GM12878 (cell line): Measurements from ENCODE around the gene SLC37A1. TPM values are rescaled to one million over a fixed set of nuclear protein-coding genes. Genes with fewer than 3 reads are reported as not detected.

Experiments
- BCL11A ChIP-seq: IDR thresholded peaks from 2 replicates; pipeline ENCODE4 v1.6.1; 2011; ENCODE audit warnings: low read depth, low read length
- CBFB ChIP-seq: IDR thresholded peaks from 2 replicates; pipeline ENCODE4 v1.6.1; 2016; ENCODE audit warnings: antibody characterized with exemption, low read depth
- E2F8 ChIP-seq: fragments of 450-650 bp; IDR thresholded peaks from 2 replicates; pipeline ENCODE4 v1.6.1; 2018; ENCODE audit warnings: mild to moderate bottlenecking, low read depth, moderate library complexity; ENCODE audit not compliant: partially characterized antibody
- E4F1 ChIP-seq: fragments of 450-650 bp; IDR thresholded peaks from 2 replicates; pipeline ENCODE4 v1.6.1; 2018; ENCODE audit warnings: borderline replicate concordance, mild to moderate bottlenecking; ENCODE audit not compliant: partially characterized antibody
- ETV6 ChIP-seq, 2 experiments: fragments of 450-650 bp in 1 of 2; IDR thresholded peaks in 1 of 2; conservative IDR thresholded peaks in 1 of 2; 2 replicates each; pipeline ENCODE4 v1.6.1; 2014; ENCODE audit warnings: antibody characterized with exemption in 1 of 2, borderline replicate concordance in 1 of 2, low read depth in 1 of 2, mild to moderate bottlenecking in 1 of 2, moderate library complexity in 1 of 2
- NBN ChIP-seq: fragments of 450-650 bp; IDR thresholded peaks from 2 replicates; pipeline ENCODE4 v1.6.1; 2016
- NFYB ChIP-seq: IDR thresholded peaks from 2 replicates; pipeline ENCODE4 v1.6.1; 2011; ENCODE audit warnings: low read depth, mild to moderate bottlenecking, low read length, improper control_type of control experiment, moderate library complexity; ENCODE audit not compliant: insufficient read depth
- PBX3 ChIP-seq: IDR thresholded peaks from 2 replicates; pipeline ENCODE4 v1.6.1; 2011; ENCODE audit warnings: mild to moderate bottlenecking, low read depth, low read length, moderate library complexity; ENCODE audit not compliant: insufficient replicate concordance
- RUNX3 ChIP-seq: IDR thresholded peaks from 2 replicates; pipeline ENCODE4 v1.6.1; 2012; ENCODE audit warnings: low read length, inconsistent platforms
- SMAD5 ChIP-seq: IDR thresholded peaks from 2 replicates; pipeline ENCODE4 v1.6.1; 2016; ENCODE audit warnings: antibody characterized with exemption, low read depth
- SREBF2 ChIP-seq: IDR thresholded peaks from 2 replicates; pipeline ENCODE4 v1.6.1; 2012; ENCODE audit warnings: mild to moderate bottlenecking, low read length
- STAT1 ChIP-seq: fragments of 450-650 bp; conservative IDR thresholded peaks from 2 replicates; pipeline ENCODE4 v1.6.1; 2014; ENCODE audit warnings: antibody characterized with exemption, mild to moderate bottlenecking
- STAT3 ChIP-seq: IDR thresholded peaks from 2 replicates; pipeline ENCODE4 v1.6.1; 2011; ENCODE audit warnings: low read depth, low read length, improper control_type of control experiment
- TARDBP ChIP-seq: IDR thresholded peaks from 2 replicates; pipeline ENCODE4 v1.6.1; 2016; ENCODE audit warnings: borderline replicate concordance
- YBX1 ChIP-seq: fragments of 450-650 bp; IDR thresholded peaks from 2 replicates; pipeline ENCODE4 v1.6.1; 2016; ENCODE audit warnings: antibody characterized with exemption
- ZBTB33 ChIP-seq: fragments of 450-650 bp; IDR thresholded peaks from 2 replicates; pipeline ENCODE4 v1.6.1; 2017; ENCODE audit warnings: mild to moderate bottlenecking
- ZNF687 ChIP-seq: fragments of 450-650 bp; IDR thresholded peaks from 2 replicates; pipeline ENCODE4 v1.6.1; 2017; ENCODE audit warnings: mild to moderate bottlenecking, moderate library complexity
- ZSCAN29 ChIP-seq: fragments of 450-650 bp; IDR thresholded peaks from 2 replicates; pipeline ENCODE4 v1.6.1; 2017; ENCODE audit warnings: mild to moderate bottlenecking, moderate library complexity
- polyA plus RNA-seq, 11 experiments: library from polyadenylated mRNA; depleted of rRNA in 4 of 11; unstranded in 6 of 11; stranded (reverse) in 5 of 11; fragments of >200 nt; fragmentation: Nextera tagmentation in 4 of 11; fragmentation: Illumina TruSeq in 1 of 11; extraction: Ambion mirVana in 4 of 11; extraction: Trizol in 1 of 11; gene quantifications; 1 replicate in 1 of 11; 2 replicates in 10 of 11; pipeline versions ENCODE4 v1.2.1 to v1.2.3, GENCODE V29; 2011 to 2016; ENCODE audit warnings: inconsistent platforms in 2 of 11, missing spikeins in 2 of 11, low read depth in 1 of 11
- total RNA-seq, 4 experiments: library from RNA; depleted of rRNA in 3 of 4; stranded (reverse); fragments of >200 nt in 3 of 4; fragmentation: Illumina TruSeq in 1 of 4; extraction: Trizol in 1 of 4; gene quantifications; 2 replicates each; pipeline versions ENCODE4 v1.2.1 to v1.2.3, GENCODE V29; 2013 to 2021

SLC37A1 gene
- total and polyA plus RNA-seq, 10 of the 15 experiments (the other 5 are each of a cell fraction or from before 2014, with no cell fraction given) = 1.1 to 35.5 (median 24.4) TPM

GRCh38 chr21:42524341-42525028 is 10.8 kb downstream of the SLC37A1 start (continued):
- TF ChIP-seq ZBTB33 (no peak), RUNX3 (peak; percentile 95), E2F8 (no peak), E4F1 (no peak), CBFB (peak; percentile 76), SMAD5 (no peak), ETV6 (conservative IDR thresholded peaks at IDR 0.05 in 1 of 2, IDR thresholded peaks at IDR 0.05 in 1 of 2; ENCODE audit: borderline replicate concordance in 1 of 2, low read depth in 1 of 2) (peak in 1 of 2 experiments; percentile 44; a peak in 1 of 4 replicates), STAT3 (no peak), PBX3 (no peak), BCL11A (peak; percentile 49; the same call in 1 of the 2 replicates), SREBF2 (no peak), ZSCAN29 (no peak), TARDBP (no peak), NBN (peak; percentile 87), YBX1 (no peak), ZNF687 (no peak; the same call in 1 of the 2 replicates), NFYB (no peak), STAT1 (no peak)
